T-cell (primary cell): ENCODE results near the gene DHRS7B. TPM values are rescaled to one million over a fixed set of nuclear protein-coding genes. Genes with fewer than 3 reads are reported as not detected.

ENCODE experiments used
- ATAC-seq, 4 experiments: fragments of 200-7000 bp in 3 of 4; fragments of 150-1000 bp in 1 of 4; cut with Tn5 transposase; replicated peaks in 1 of 4; 1 replicate in 3 of 4; 2 replicates in 1 of 4; pipeline ENCODE4 v1.10.0; 2021; ENCODE audit warnings: moderate library complexity in 3 of 4, mild to moderate bottlenecking in 2 of 4, moderate number of reproducible peaks in 1 of 4
- CTCF ChIA-PET, 2 donors: fragments of 300-600 bp; sonication (Branson Sonifier 250); formaldehyde crosslinking; loops; one replicate each; lab custom pipeline; 2022; ENCODE audit warnings: antibody characterized with exemption in 2 of 2; lab: Charles Lee
- POLR2A ChIA-PET, 2 donors: fragments of 300-600 bp; sonication (Branson Sonifier 250); formaldehyde crosslinking; loops; one replicate each; lab custom pipeline; 2022; ENCODE audit warnings: antibody characterized with exemption in 2 of 2; lab: Charles Lee
- DNase-seq, 35 experiments: peaks; one replicate each; pipeline versions ENCODE4 v3.0.0 to v3.0.0-alpha.2; 2013 to 2023
- H3K27ac ChIP-seq: one replicate; pipeline ENCODE4 v1.5.1; 2013; ENCODE audit warnings: low read length
- H3K27me3 ChIP-seq, 2 experiments: replicated peaks in 1 of 2; 1 replicate in 1 of 2; 2 replicates in 1 of 2; pipeline versions ENCODE4 v1.6.1 to v1.7.0; 2013; ENCODE audit warnings: low read length in 1 of 2, mixed read lengths in 1 of 2; ENCODE audit not compliant: control insufficient read depth in 2 of 2, insufficient read depth in 2 of 2; ENCODE audit errors: extremely low read depth in 1 of 2
- H3K36me3 ChIP-seq, 2 donors: 1 replicate in 1 of 2; 2 replicates in 1 of 2; pipeline versions ENCODE4 v1.6.1 to v1.7.0; 2013; ENCODE audit warnings: low read length in 1 of 2; ENCODE audit not compliant: control insufficient read depth in 2 of 2, insufficient read depth in 1 of 2; ENCODE audit errors: extremely low read depth in 1 of 2
- H3K4me1 ChIP-seq, 2 experiments: 1 replicate in 1 of 2; 2 replicates in 1 of 2; pipeline versions ENCODE4 v1.6.1 to v1.7.0; 2013; ENCODE audit warnings: low read length in 2 of 2, mixed read lengths in 1 of 2; ENCODE audit not compliant: insufficient read depth in 2 of 2, control insufficient read depth in 1 of 2; ENCODE audit errors: extremely low read depth in 1 of 2
- H3K4me3 ChIP-seq, 2 donors: 1 replicate in 1 of 2; 2 replicates in 1 of 2; pipeline versions ENCODE4 v1.5.1 to v1.7.0; 2013; ENCODE audit warnings: mild to moderate bottlenecking in 2 of 2, low read length in 1 of 2, moderate library complexity in 1 of 2; ENCODE audit not compliant: control insufficient read depth in 1 of 2; ENCODE audit errors: extremely low read depth in 1 of 2
- H3K9me3 ChIP-seq: 2 replicates; pipeline ENCODE4 v1.7.0; 2013
- H3K27ac Mint-ChIP-seq, 2 donors: one replicate each; pipeline ENCODE4 v1.8.0; 2020 to 2021; ENCODE audit warnings: mild to moderate bottlenecking in 2 of 2, mixed read lengths in 2 of 2
- H3K27me3 Mint-ChIP-seq, 2 donors: one replicate each; pipeline ENCODE4 v1.8.0; 2021 to 2022; ENCODE audit warnings: mixed read lengths in 2 of 2
- H3K36me3 Mint-ChIP-seq: one replicate; pipeline ENCODE4 v1.8.0; 2021; ENCODE audit warnings: mixed read lengths
- H3K4me1 Mint-ChIP-seq, 3 donors: one replicate each; pipeline ENCODE4 v1.8.0; 2020 to 2022; ENCODE audit warnings: mixed read lengths in 3 of 3, mild to moderate bottlenecking in 1 of 3
- H3K4me3 Mint-ChIP-seq, 3 donors: one replicate each; pipeline ENCODE4 v1.8.0; 2020 to 2022; ENCODE audit warnings: mild to moderate bottlenecking in 3 of 3, mixed read lengths in 3 of 3, moderate library complexity in 3 of 3
- H3K9me3 Mint-ChIP-seq, 3 donors: one replicate each; pipeline ENCODE4 v1.8.0; 2020 to 2022; ENCODE audit warnings: mixed read lengths in 3 of 3
- WGBS: methylation state at CpG from one replicate; pipeline ENCODE4 v1.1.5; 2013; ENCODE audit warnings: missing lambda C conversion rate; ENCODE audit not compliant: insufficient coverage; 5-methylcytosine and 5-hydroxymethylcytosine counted together
- total RNA-seq, 35 experiments: library from RNA in 6 of 35; stranded (reverse) in 6 of 35; fragments of 120-200 nt in 1 of 35; gene quantifications; one replicate each; pipeline versions ENCODE4 v1.2.1 to v1.2.4 and lab custom pipeline; 2013 to 2026

DHRS7B gene
- total RNA-seq, 5 donors from 2014 or later (not counting 1 experiment from before 2014, with no cell fraction given) = 5.8 to 9.2 (median 8.1) TPM

GRCh38 chr17:21194226-21194625, 67.5 kb downstream of the DHRS7B start:
- no peaks in the 10 kb centered on the region for H3K4me1 ChIP-seq
- H3K36me3 ChIP-seq = peaks cover 13 to 37% of the 10 kb centered on the region in 2 donors
- Mint-ChIP-seq H3K36me3 (peaks cover 40% of the 10 kb centered on the region), H3K4me1 (peaks cover 2 to 10% (median 6%) of the 10 kb centered on the region in 3 donors), H3K27me3 (no peaks in the 10 kb centered on the region), H3K27ac (peak overlapping the region in 1 of 2 donors; percentile 55), H3K9me3 (no peaks in the 10 kb centered on the region), H3K4me3 (no peak overlapping the region)
- H3K9me3 ChIP-seq = no peaks in the 10 kb centered on the region
- H3K4me3 ChIP-seq = no peak overlapping the region
- DNase-seq = no peak
- no peak overlapping the region for H3K27ac ChIP-seq
- CTCF ChIA-PET = no interaction called here
- POLR2A ChIA-PET = no interaction called here
- 83% methylated on average over 3 of the region's 8 CpGs for WGBS
- ATAC-seq = no peak
- H3K27me3 ChIP-seq = no peaks in the 10 kb centered on the region

GRCh38 chr17:21194703-21195102, 67.9 kb downstream of the DHRS7B start:
- no peak for ATAC-seq
- Mint-ChIP-seq H3K27me3 (no peaks in the 10 kb centered on the region), H3K4me3 (no peak overlapping the region), H3K36me3 (peaks cover 40% of the 10 kb centered on the region), H3K9me3 (no peaks in the 10 kb centered on the region), H3K4me1 (peaks cover 5 to 14% (median 6%) of the 10 kb centered on the region in 3 donors), H3K27ac (no peak overlapping the region)
- no peak overlapping the region for H3K27ac ChIP-seq
- no peak overlapping the region for H3K4me3 ChIP-seq
- peaks cover 0 to 2% of the 10 kb centered on the region in 2 experiments for H3K4me1 ChIP-seq
- H3K9me3 ChIP-seq = no peaks in the 10 kb centered on the region
- ChIA-PET CTCF (no interaction called here), POLR2A (no interaction called here)
- no peaks in the 10 kb centered on the region for H3K27me3 ChIP-seq
- DNase-seq = no peak
- 93% methylated on average over 2 of the region's 5 CpGs for WGBS
- peaks cover 15 to 34% of the 10 kb centered on the region in 2 donors for H3K36me3 ChIP-seq

- Mint-ChIP-seq H3K27me3 (no peaks in the 10 kb centered on the region), H3K27ac (no peak overlapping the region), H3K4me1 (peaks cover 14 to 26% (median 17%) of the 10 kb centered on the region in 3 donors), H3K9me3 (no peaks in the 10 kb centered on the region), H3K36me3 (peaks cover 32% of the 10 kb centered on the region), H3K4me3 (no peak overlapping the region)
- Histone ChIP-seq H3K27ac (no peak overlapping the region), H3K9me3 (no peaks in the 10 kb centered on the region), H3K4me3 (no peak overlapping the region), H3K27me3 (no peaks in the 10 kb centered on the region), H3K4me1 (peaks cover 0 to 5% of the 10 kb centered on the region in 2 experiments), H3K36me3 (peaks cover 18 to 28% of the 10 kb centered on the region in 2 donors)
- ChIA-PET CTCF (no interaction called here), POLR2A (no interaction called here)
- ATAC-seq (no peak), DNase-seq (no peak)
- 100% methylated on average over 1 of the region's 5 CpGs for WGBS
Measured at GRCh38 chr17:21196126-21196525, 69.4 kb downstream of the DHRS7B start.

- Histone ChIP-seq H3K27me3 (no peaks in the 10 kb centered on the region), H3K9me3 (no peaks in the 10 kb centered on the region), H3K4me1 (peaks cover 0 to 17% of the 10 kb centered on the region in 2 experiments), H3K4me3 (no peak overlapping the region), H3K36me3 (peaks cover 18 to 35% of the 10 kb centered on the region in 2 donors), H3K27ac (no peak overlapping the region)
- no peaks in the 10 kb centered on the region for H3K27me3 Mint-ChIP-seq
- peaks cover 20 to 28% (median 25%) of the 10 kb centered on the region in 3 donors for H3K4me1 Mint-ChIP-seq
- H3K36me3 Mint-ChIP-seq = peaks cover 26% of the 10 kb centered on the region
- POLR2A ChIA-PET = no interaction called here
- H3K4me3 Mint-ChIP-seq = no peak overlapping the region
- CTCF ChIA-PET = interaction anchor here in 1 of 2 donors (0.6 kb wide), 1 partner anchor 104 kb away, joined by 3 read pairs; no protein-coding TSS in a partner anchor
- WGBS = 97% methylated on average over 17 of the region's 20 CpGs
- H3K27ac Mint-ChIP-seq = no peak overlapping the region
- no peak for ATAC-seq
- DNase-seq = no peak
- no peaks in the 10 kb centered on the region for H3K9me3 Mint-ChIP-seq
Measured at GRCh38 chr17:21198411-21198810, 71.6 kb downstream of the DHRS7B start.

GRCh38 chr17:21199311-21199710, 72.5 kb downstream of the DHRS7B start:
- DNase-seq = no peak
- H3K36me3 Mint-ChIP-seq = peaks cover 23% of the 10 kb centered on the region
- no peaks in the 10 kb centered on the region for H3K27me3 Mint-ChIP-seq
- H3K27me3 ChIP-seq = no peaks in the 10 kb centered on the region
- no peaks in the 10 kb centered on the region for H3K9me3 Mint-ChIP-seq
- no peak overlapping the region for H3K4me3 ChIP-seq
- H3K4me1 ChIP-seq = peaks cover 0 to 17% of the 10 kb centered on the region in 2 experiments
- no peak overlapping the region for H3K4me3 Mint-ChIP-seq
- ChIA-PET CTCF (interaction anchor here in 1 of 2 donors (0.6 kb wide), 1 partner anchor 105 kb away, joined by 3 read pairs; no protein-coding TSS in a partner anchor), POLR2A (no interaction called here)
- WGBS = 75% methylated on average over 9 of the region's 9 CpGs
- no peak overlapping the region for H3K27ac ChIP-seq
- H3K9me3 ChIP-seq = no peaks in the 10 kb centered on the region
- no peak for ATAC-seq
- H3K4me1 Mint-ChIP-seq = peaks cover 20 to 26% (median 26%) of the 10 kb centered on the region in 3 donors
- no peak overlapping the region for H3K27ac Mint-ChIP-seq
- peaks cover 18 to 35% of the 10 kb centered on the region in 2 donors for H3K36me3 ChIP-seq

- Histone ChIP-seq H3K36me3 (peaks cover 18 to 35% of the 10 kb centered on the region in 2 donors), H3K4me3 (no peak overlapping the region), H3K27me3 (no peaks in the 10 kb centered on the region), H3K27ac (no peak overlapping the region), H3K9me3 (no peaks in the 10 kb centered on the region), H3K4me1 (peaks cover 0 to 18% of the 10 kb centered on the region in 2 experiments)
- no peak for ATAC-seq
- no peaks in the 10 kb centered on the region for H3K27me3 Mint-ChIP-seq
- WGBS = 86% methylated on average over 8 of the region's 10 CpGs
- H3K36me3 Mint-ChIP-seq = peaks cover 20% of the 10 kb centered on the region
- no peak for DNase-seq
- ChIA-PET CTCF (interaction anchor here in 1 of 2 donors (0.6 kb wide), 1 partner anchor 15 kb away, joined by 4 read pairs; no protein-coding TSS in a partner anchor), POLR2A (no interaction called here)
- H3K27ac Mint-ChIP-seq = no peak overlapping the region
- H3K9me3 Mint-ChIP-seq = no peaks in the 10 kb centered on the region
- H3K4me1 Mint-ChIP-seq = peaks cover 21 to 32% (median 29%) of the 10 kb centered on the region in 3 donors
- no peak overlapping the region for H3K4me3 Mint-ChIP-seq
Measured at GRCh38 chr17:21199856-21200255, 73.1 kb downstream of the DHRS7B start.
